Glutamatergic neuron (in vitro differentiated cells): ENCODE data around the gene GALNT7. TPM values are rescaled to one million over a fixed set of nuclear protein-coding genes. Genes with fewer than 3 reads are reported as not detected.

ENCODE experiments used
- DNase-seq: peaks from one replicate; pipeline ENCODE4 v3.0.0; 2022
- H3K27ac Mint-ChIP-seq: one replicate; pipeline ENCODE4 v1.8.0; 2020; ENCODE audit warnings: mild to moderate bottlenecking, mixed read lengths, inconsistent platforms; ENCODE audit not compliant: unreplicated experiment
- H3K27me3 Mint-ChIP-seq: one replicate; pipeline ENCODE4 v1.8.0; 2020; ENCODE audit warnings: mild to moderate bottlenecking, moderate library complexity, mixed read lengths, inconsistent platforms; ENCODE audit not compliant: unreplicated experiment
- H3K36me3 Mint-ChIP-seq: one replicate; pipeline ENCODE4 v1.8.0; 2020; ENCODE audit warnings: mild to moderate bottlenecking, mixed read lengths, inconsistent platforms; ENCODE audit not compliant: unreplicated experiment
- H3K4me1 Mint-ChIP-seq: one replicate; pipeline ENCODE4 v1.8.0; 2020; ENCODE audit warnings: mild to moderate bottlenecking, low read depth, mixed read lengths, inconsistent platforms; ENCODE audit not compliant: unreplicated experiment
- H3K4me3 Mint-ChIP-seq: one replicate; pipeline ENCODE4 v1.8.0; 2020; ENCODE audit warnings: mild to moderate bottlenecking, mixed read lengths, inconsistent platforms; ENCODE audit not compliant: unreplicated experiment
- H3K9me3 Mint-ChIP-seq: one replicate; pipeline ENCODE4 v1.8.0; 2020; ENCODE audit warnings: mild to moderate bottlenecking, moderate library complexity, mixed read lengths, inconsistent platforms; ENCODE audit not compliant: unreplicated experiment
- CTCF ChIP-seq: fragments of 200-600 bp; sonication (generic); IDR thresholded peaks from one replicate; pipeline ENCODE4 v1.5.0; 2021; ENCODE audit not compliant: partially characterized antibody, unreplicated experiment
- total RNA-seq: library from RNA; stranded (reverse); fragmentation: NEBNext Ultra II Directional; extraction: Animal tissue kit (Norgen Biotek cat#: 25700); gene quantifications from one replicate; pipeline ENCODE4 v1.2.1, GENCODE V29; 2021; ENCODE audit not compliant: unreplicated experiment

Gene GALNT7
- total RNA-seq, 1 donor from 2014 or later: 17.9 TPM

GRCh38 chr4:173281406-173282255, 113.0 kb downstream of the GALNT7 start:
- Mint-ChIP-seq H3K9me3 (peaks cover 1% of the 10 kb centered on the region), H3K27me3 (no peaks in the 10 kb centered on the region), H3K4me3 (no peak overlapping the region), H3K27ac (no peak overlapping the region), H3K36me3 (peaks cover 12% of the 10 kb centered on the region), H3K4me1 (no peaks in the 10 kb centered on the region)
- no peak for TF ChIP-seq CTCF
- DNase-seq: no peak

GRCh38 chr4:173282256-173282562, 113.6 kb downstream of the GALNT7 start:
- Mint-ChIP-seq H3K36me3 (peaks cover 12% of the 10 kb centered on the region), H3K4me3 (no peak overlapping the region), H3K27ac (no peak overlapping the region), H3K4me1 (no peaks in the 10 kb centered on the region), H3K27me3 (no peaks in the 10 kb centered on the region), H3K9me3 (peaks cover 1% of the 10 kb centered on the region)
- TF ChIP-seq CTCF: no peak
- DNase-seq: no peak

- no peaks in the 10 kb centered on the region for H3K4me1 Mint-ChIP-seq
- H3K36me3 Mint-ChIP-seq: peaks cover 12% of the 10 kb centered on the region
- TF ChIP-seq CTCF: no peak
- H3K4me3 Mint-ChIP-seq: no peak overlapping the region
- peaks cover 1% of the 10 kb centered on the region for H3K9me3 Mint-ChIP-seq
- H3K27ac Mint-ChIP-seq: no peak overlapping the region
- H3K27me3 Mint-ChIP-seq: no peaks in the 10 kb centered on the region
- DNase-seq: no peak
Observed at GRCh38 chr4:173282626-173283025, 114.0 kb downstream of the GALNT7 start.

GRCh38 chr4:173284463-173284862, 115.9 kb downstream of the GALNT7 start:
- Mint-ChIP-seq H3K27ac (no peak overlapping the region), H3K36me3 (peaks cover 12% of the 10 kb centered on the region), H3K4me3 (no peak overlapping the region), H3K9me3 (no peaks in the 10 kb centered on the region), H3K4me1 (no peaks in the 10 kb centered on the region), H3K27me3 (no peaks in the 10 kb centered on the region)
- TF ChIP-seq CTCF: no peak
- no peak for DNase-seq

GRCh38 chr4:173287486-173287885, 118.9 kb downstream of the GALNT7 start:
- Mint-ChIP-seq H3K27ac (no peak overlapping the region), H3K4me3 (no peak overlapping the region), H3K36me3 (peaks cover 12% of the 10 kb centered on the region), H3K4me1 (no peaks in the 10 kb centered on the region), H3K9me3 (no peaks in the 10 kb centered on the region), H3K27me3 (no peaks in the 10 kb centered on the region)
- TF ChIP-seq CTCF: no peak
- DNase-seq: no peak
